Sciatic nerve (tissue), 2 donors: ENCODE data around the gene KRT15. TPM values are rescaled to one million over a fixed set of nuclear protein-coding genes. Genes with fewer than 3 reads are reported as not detected.

Experiments
- ATAC-seq: fragments of 200-7000 bp; cut with Tn5 transposase; one replicate; pipeline ENCODE4 v1.9.1; 2020; ENCODE audit warnings: mild to moderate bottlenecking, moderate library complexity
- DNase-seq: peaks from one replicate; pipeline ENCODE4 v3.0.0-alpha.2; 2020; ENCODE audit warnings: low spot score
- intact Hi-C: fragments of 100-400 bp; cut with DNase I; formaldehyde crosslinking; loops from one replicate; pipeline ENCODE4 v1.14.2; 2022
- total RNA-seq: library from RNA; stranded (reverse); fragmentation: NEBNext Ultra II Directional; extraction: Animal tissue kit (Norgen Biotek cat#: 25700); gene quantifications from one replicate; pipeline ENCODE4 v1.2.1, GENCODE V29; 2021
- donor health status: DM: no; HTN: no; CAD: no.
- donor health status: DM: no; HTN: no; CAD: no.

KRT15 gene
- total RNA-seq, 1 donor from 2014 or later, result 0.36 TPM

DNA sequence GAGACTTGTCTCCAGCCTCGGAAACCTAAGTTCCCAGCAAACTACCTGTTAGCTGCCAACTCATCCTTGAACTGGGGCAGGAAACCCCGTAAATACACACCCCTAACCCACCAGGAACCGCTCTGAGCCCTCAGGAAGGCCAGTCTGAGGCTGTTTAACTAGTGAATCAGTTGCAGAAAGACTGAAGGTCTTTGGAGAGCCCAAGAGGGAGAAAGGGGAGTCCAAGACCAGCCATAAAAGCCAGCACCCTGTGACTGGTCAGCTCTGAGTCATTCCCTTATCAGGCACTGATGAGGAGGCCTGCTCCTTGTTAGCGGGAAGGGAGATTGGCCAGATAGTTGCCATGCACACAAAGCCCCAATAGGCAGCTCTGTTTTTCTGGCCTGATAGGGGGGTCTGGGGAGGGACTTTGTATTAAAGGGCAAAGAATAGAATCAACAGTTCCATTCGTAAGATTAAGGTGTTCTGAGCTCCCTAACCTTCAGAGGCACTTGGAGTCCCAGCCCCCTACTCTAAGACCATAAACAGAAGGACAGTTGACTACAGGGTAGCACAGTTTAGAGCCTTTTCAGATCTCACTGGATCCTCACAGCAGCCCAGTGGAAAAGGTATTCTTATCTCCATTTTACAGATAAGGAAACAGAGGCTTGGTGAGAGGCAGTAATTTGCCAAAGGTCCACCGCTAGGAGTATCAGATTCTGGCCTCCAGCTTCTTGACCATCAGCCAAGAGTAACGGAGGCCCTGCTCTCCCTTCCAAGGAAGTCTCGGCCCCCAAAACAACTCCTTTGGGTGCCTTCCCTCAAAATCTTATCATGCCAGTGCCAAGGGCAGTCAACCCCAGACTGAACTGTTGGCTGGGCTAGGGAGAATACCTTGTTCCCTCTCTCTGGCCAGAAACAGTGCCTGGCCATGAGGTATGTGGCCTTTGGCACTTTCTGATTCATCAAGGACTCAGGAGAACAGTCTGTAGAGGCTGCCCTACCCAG lies 11.7 kb upstream of the KRT15 start:
- intact Hi-C loops, result no loop called here
- DNase-seq, result no peak
- ATAC-seq, result peak; percentile 67

DNA sequence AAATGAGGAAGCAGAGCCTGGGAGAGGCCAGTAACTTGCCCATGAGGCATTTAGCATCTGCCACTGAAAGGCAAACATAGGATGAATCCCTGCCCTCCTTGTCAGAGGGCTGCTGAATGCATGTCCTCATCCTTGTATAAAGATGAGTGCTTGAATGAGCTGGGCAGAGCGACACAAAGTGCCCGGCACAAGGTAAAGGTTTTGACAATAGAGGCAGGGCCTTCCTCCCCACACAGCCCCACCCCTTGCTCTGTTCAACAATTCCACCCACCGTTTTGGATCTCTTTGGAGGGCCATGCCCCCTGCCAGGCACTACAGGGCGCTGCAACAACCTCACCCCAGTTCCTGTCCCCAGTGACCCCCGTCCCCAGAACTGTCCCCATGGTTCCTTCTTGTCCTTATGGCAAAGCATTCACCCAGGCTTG lies 10.8 kb upstream of the KRT15 start:
- no peak for ATAC-seq
- DNase-seq, result no peak
- intact Hi-C loops, result no loop called here

DNA sequence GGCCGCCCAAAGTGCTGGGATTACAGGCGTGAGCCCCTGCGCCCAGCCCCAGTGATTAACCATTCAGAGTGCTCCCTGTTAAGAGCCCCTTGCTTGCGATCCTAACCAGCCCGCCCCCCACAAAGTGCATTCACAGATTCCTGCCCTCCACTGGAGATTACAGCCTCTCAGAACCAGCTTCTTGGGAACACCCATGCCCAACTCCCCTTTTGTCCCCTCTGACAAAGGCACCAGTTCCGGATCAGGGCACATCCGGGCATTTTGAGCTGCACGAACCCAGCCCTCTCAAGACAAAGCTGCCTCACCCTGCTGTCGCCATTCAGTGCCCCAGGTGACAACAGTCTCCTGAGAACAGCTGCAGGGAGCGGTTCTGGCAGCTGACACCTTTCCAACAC lies 10.3 kb upstream of the KRT15 start:
- DNase-seq (no peak), ATAC-seq (no peak)
- intact Hi-C loops, result no loop called here

DNA sequence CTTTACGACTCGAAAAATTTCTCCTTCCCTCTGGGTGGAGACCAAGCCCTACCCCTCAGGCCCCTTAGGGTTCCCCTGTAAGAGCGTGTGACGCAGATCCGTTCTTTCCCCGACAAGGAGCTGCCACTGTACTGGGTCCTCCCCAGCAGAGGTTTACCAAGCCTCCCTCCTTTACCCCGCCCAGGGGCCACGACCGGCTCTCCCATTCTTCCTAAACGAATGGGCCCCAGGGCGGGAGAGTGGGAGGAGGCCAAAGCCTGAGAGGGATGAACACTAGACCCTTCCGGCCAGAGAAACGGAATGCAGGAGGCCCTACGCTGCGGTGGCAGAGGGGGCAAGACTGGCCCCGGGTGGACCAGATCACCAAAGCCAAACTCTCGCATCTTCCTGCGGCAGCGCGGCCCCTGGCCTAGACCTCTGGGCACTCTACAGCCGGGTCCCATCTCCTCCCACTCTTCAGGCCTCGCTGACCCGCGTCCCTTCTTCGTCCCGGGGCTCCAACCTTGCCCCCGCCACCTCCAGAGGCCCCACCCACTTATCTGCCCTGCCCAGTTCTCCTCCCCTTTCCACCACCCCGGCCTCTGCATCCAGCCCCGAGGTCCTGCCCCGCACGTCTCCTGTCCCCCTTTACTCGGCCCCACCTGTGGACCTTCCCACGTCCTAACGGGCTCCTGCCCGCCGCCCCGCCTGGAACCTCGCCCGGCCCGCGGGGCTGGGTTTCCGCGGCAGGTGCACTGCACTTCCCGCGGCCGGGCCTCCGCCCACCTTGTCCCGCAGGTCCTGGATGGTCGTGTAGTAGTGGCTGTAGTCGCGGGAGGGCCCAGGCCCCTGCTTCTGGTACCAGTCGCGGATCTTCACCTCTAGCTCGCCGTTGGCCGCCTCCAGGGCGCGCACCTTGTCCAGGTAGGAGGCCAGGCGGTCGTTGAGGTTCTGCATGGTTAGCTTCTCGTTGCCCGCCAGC lies 8.7 kb upstream of the KRT15 start:
- ATAC-seq (peak; percentile 76), DNase-seq (no peak)
- intact Hi-C loops, result no loop called here

DNA sequence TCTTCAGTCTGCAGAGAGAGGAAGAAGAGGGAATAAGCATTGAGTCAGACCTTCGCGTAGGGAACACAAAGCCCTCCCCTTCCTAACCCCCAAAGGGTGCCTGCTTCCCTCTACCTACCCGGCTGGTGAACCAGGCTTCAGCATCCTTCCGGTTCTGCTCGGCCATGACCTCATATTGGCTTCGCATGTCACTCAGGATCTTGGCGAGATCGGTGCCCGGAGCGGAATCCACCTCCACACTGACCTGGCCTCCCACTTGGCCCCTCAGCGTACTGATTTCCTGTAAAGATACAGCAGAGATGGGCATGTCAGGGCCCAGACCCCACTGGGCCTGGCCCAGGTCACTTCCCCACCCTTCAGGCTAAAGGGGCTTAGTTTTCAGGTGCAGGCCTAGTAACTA lies 5.6 kb upstream of the KRT15 start:
- DNase-seq (no peak), ATAC-seq (no peak)
- intact Hi-C loops, result no loop called here

DNA sequence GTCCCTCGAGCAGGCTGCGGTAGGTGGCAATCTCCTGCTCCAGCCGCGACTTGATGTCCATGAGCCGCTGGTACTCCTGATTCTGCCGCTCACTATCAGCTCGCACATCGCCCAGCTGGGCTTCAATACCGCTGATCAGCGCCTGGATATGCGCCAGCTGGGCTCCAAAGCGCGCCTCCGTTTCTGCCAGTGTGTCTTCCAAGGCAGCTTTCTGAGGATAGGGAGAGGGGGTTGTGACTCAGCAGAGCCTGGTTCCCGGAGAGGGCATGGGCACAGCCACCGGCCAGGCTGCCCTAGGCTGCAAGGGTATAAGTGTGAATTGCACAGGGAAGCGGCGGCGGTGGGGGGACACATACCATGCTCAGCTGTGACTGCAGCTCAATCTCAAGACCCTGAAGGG lies 5.1 kb upstream of the KRT15 start:
- intact Hi-C loops, result no loop called here
- DNase-seq, result no peak
- ATAC-seq, result no peak

DNA sequence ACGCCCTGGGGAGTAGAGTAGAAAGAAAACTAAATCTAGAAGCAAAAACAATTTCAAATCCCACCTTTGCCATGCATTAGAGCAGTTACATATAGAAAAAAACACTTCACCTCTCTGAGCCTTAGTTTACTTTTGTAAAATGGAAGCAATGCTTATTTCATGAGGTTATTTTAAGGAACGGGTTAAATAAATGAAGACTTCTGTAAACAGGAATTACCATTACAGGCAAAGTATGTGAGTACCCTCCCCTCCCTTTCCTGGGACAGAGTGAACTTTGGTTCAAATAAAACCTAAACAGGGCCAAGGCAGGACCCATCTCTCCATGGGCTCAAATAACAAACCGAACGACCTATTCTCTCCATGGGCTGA lies 4.5 kb upstream of the KRT15 start:
- intact Hi-C loops, result no loop called here

DNA sequence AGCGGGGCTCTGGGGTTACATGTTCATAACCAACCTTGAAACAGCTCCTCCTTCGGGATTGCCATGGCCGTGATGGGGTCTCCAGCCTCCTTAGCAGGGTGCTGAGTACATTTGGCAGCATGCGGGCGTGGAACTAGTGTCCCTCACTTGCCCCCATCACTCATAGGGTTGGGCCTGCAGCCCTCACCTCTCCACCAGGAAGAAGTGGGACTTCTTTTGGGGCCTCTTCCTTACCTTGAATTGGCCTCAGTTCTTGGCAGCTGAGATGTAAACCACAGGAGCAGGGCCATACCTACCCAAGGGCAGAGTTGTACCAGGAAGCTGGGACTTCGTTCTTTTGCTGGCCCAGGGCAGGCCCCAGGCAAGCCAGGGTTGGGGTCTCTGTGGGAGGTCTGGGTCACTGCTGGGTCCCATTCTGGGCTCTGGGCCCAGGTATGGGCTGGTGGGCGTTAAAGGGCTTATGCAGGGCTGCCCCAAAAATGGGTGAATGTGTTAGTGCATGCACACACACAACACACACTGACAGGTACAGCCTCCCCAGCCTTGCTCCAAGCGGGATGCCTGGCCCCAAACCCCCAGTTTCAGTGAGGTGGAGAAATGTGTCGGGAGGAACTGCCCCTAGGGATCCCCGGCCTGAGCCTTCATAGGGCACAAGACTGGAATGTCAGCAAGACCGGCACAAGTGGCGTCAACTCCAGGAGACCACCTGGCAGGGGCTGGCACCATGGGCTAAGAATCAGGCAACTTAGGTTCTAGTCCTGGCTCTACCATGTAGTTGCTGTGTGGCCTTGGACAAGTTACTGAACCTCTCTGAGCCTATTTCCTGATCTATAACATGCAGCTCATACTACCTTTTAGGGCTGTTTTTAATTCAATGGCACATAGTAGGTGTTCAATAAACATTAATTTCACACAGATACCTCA lies 3.9 kb upstream of the KRT15 start:
- DNase-seq, result no peak
- no peak for ATAC-seq
- intact Hi-C loops, result no loop called here

More for the DNA sequence above, 4.5 kb upstream of the KRT15 start:
- ATAC-seq (no peak), DNase-seq (no peak)

DNA sequence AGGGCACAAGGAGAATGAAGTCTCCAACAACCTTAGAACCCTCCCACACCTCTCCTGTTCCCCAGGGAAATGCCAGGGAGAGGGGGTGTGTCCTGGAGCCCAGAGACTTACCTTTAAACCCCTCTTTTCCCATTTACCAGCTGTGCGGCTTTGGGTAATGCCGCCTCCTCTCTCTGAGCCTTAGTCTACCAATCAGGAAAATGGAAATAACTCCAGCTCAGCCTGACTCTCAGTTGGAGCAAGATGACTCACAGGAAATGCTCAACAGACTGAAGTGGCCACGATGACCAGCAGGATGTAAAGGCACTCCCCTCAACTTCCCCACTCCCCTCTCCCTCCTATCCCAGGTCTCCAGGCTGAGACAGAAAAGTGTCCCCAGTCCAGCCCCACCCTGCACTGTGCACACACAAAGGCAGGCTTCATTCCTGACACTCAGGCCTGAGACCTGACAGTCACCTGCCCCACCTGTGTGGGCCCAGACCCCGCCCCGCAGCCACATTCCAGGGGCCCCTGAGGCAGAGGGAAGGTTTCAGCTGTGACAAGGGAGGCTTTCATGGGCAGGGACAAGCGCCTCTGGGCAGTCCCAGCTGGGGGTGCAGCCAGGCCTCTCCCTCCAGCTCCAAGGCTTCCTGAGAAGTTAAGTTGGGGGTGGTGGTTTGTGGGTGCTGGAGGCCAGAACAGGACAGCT lies 3.0 kb upstream of the KRT15 start:
- ATAC-seq, result no peak
- intact Hi-C loops, result no loop called here
- DNase-seq, result no peak

DNA sequence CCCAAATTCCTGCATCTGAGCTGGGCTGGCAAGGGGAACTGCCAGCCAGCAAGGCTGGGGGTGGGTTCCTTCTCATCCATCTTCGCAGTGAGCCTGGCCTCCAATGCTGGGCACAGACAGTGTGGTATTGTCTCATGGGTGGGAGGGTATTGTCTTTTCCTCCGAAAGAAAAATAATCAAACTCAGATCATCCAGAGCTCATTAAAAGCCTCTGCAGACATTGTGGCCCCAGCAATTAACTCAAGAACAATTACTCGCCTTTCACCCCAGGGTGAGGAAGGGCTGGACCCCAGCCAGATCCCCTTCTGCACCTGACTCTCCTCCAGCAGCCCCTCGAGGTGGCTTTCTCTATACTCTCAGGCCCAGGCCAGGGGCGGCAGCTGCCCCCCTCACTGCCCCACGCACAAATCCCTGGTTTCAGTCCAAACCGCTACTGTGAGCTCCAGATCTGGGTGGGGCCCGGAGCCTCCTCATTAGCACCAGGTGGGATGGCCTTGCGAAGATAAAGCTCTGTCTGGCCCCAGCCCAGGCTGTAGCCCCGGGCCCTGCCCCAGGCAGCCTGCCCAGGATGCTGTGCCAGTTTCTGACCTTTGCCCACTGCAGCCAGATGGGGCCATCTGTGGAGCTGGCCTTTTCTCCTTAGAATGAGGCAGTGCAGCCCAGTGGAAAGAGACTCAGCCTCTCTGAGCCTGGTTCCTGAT lies 2.3 kb upstream of the KRT15 start:
- DNase-seq (no peak), ATAC-seq (peak; percentile 38)
- intact Hi-C loops, result no loop called here

DNA sequence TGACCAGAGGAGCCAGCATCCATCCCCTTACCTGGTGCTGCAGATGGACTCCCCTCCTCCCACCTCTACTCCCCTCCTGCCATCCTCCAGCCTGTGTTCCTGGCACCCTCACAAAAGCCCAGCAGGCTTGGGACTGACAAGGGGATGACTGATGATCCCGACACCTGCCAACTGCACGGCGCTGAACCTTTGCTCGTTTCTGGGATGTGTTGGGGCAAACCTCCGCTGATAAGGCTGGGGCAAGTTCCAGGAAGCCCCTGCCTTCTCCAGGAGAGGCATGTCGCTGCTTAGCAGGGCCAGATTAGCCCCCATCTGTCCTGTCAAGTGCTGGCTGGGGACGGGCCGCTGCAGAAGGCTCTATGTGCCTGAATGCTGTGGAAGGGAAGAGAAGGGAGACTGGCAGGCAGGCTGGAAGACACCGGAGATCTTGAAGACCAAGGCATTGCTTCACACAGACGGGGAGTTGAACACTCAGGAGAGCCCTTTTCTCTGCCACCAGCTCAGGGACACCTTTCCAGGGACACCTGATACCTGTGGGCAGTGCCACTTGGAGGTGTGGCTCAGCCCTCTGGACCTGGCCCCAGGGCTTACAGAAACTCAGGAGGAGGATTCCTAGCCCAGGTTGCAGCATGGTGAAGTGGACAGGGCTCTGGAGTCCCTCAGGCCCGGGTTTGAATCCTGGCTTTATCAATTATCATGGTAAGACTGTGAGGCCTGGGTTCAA lies 973 bp upstream of the KRT15 start:
- no peak for DNase-seq
- intact Hi-C loops, result no loop called here
- ATAC-seq, result no peak

DNA sequence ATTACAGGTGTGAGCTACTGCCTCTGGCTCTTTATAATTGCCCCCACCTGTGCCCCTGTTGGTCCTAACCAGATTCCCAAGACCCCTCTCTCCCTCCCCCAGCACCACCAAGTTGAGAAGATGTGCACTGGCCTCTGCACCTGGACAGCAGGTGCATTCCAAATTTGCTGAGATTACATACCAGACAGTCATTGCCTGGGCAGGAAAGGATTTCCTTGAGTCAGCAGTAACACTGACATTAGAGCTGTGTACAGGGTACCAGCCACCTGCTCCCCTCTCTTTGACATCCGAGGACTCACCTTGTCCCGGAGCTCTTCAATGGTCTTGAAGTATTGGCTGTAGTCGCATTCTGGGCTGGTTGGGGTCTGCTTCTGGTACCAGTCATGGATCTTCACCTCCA lies 659 bp downstream of the KRT15 start:
- intact Hi-C loops, result no loop called here
- DNase-seq, result no peak
- ATAC-seq, result no peak

DNA sequence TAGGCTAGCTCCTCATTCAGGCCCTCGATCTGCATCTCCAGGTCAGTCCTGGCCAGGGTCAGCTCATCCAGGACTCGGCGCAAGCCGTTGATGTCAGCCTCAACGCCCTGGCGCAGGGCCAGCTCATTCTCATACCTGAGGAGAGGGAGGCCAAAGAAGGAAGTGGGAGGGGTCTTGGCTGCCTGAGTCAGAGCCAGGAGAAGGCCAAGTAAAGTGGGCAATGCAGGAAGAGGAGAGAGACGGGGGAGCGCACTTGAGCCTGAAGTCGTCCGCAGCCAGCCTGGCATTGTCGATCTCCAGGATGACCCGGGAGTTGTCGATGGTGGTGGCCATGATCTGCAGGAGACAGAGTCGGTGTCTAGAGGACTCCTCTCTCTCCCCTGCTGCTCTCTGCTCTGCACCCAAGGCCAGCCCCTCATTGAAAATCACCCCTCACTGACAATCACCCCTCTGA lies 1.8 kb downstream of the KRT15 start:
- DNase-seq (no peak), ATAC-seq (no peak)
- intact Hi-C loops, result no loop called here

DNA sequence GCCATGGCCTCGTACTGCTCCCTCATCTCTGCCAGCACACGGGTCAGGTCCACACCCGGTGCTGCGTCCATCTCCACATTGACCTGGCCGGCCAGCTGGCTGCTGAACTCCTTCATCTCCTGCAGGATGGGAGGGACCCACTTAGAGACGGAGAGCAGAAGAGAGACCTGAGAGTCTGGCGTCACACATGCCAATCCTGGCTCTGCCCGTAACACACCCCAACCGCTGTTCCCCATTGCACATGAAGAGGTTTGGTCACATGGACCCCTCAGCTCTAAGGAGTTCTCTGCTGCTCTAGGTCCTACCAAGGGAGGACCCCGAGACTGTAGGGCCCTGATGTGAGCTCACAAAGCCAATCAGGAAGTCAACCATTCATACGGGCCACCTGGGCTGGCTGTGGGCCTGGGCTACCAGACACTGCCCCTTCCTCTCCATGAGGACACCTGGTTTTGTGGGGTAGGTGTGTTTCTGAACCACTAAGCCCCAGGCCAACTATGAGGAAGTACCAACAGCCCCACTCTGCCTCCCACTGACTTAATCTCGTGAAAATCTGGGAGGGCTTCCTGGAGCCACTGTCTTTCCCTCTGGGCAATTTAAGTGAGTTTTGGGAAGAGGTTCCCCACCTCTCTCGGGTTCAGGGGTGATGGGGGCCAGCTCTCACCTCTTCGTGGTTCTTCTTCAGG lies 2.4 kb downstream of the KRT15 start:
- ATAC-seq (no peak), DNase-seq (no peak)
- intact Hi-C loops, result no loop called here

DNA sequence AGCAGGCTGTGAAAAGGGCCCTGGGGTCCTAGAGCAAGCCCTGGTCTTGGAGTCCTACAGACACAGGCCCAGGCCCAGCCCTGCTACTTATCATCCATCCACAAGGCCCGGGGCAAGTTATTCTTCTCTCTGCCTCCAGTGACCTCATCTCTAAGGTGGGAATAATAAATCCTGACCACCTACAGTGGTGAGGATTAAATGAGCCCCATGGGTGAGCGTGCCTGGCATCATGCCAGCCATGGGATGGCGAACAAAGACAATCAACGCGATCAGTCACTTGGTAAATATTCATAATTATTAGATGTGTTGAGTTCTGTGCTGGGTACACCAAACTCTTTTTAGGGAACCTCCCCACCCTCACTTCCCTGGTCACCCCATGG lies 5.5 kb downstream of the KRT15 start:
- ATAC-seq (peak; percentile 72), DNase-seq (no peak)
- intact Hi-C loops, result no loop called here

DNA sequence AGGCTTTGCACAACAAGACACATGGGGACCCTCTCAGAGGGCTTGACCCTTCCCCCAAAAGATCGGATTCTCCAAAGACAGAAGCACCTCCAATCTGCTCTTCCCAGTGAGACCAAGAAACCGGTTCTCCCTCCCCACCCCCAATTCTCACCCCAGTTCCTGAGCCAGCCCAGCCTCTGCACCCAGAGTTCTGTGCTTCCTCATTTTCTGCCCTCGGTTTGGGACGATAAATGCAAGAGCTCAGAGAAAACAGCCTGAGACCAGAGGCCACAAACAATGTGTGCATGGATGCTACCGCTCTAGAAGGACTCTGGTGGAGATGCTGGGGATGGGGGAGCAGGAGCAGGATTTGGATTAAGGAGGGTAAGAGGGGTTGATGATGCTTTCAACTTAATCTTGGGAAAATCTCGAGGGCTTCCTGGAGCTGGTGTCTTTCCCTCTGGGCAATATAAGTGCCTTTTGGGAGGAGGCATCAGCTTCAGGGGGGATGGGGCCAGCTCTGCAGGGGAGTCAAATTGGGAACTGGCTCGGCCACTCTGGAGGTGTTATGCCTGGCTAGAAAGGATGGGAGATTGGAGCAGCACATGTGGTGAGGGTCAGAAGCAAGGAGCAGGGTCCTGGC lies 6.0 kb downstream of the KRT15 start:
- intact Hi-C loops, result no loop called here
- ATAC-seq (no peak), DNase-seq (no peak)
